Measurements from ENCODE around the gene SCAPER.

GRCh38 chr15:76324066-76324465 is 581.1 kb downstream of the SCAPER start:
- TF ChIP-seq EZH2 (IDR thresholded peaks at IDR 0.05; ENCODE audit: borderline replicate concordance, insufficient read depth, low read depth, low read length, poor library complexity, severe bottlenecking), result no peak
- TF ChIP-seq CTCF (IDR thresholded peaks at IDR 0.05), result no peak
